ENCODE data around the gene OLIG2. TPM values are rescaled to one million over a fixed set of nuclear protein-coding genes. Genes with fewer than 3 reads are reported as not detected.

Gene OLIG2
- total RNA-seq, 3 donors from 2014 or later = not detected

DNA sequence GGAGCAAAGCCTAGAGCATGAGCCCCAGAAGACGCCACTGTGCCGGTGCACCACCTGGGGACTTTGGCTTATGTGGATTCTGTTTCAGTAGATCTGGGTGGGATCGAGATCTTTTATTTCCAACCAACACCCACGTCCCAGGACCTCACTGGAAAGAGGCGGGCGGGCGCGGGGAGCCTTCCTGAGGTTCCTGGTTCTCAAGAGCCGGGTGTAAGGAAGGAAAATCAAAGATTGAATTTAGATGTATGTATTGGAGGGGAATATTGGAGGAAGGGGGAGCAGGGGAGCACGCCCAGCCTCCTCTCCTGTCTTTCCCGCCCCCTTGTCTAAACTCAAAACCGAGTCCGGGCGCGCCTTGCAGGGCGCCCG lies 6.2 kb upstream of the OLIG2 start:
- intact Hi-C loops (cut with DNase I; ENCODE audit: low total_unique reads) = no loop called here
- H3K27me3 ChIP-seq = peaks cover 4 to 94% of the 10 kb centered on the region in 2 donors

DNA sequence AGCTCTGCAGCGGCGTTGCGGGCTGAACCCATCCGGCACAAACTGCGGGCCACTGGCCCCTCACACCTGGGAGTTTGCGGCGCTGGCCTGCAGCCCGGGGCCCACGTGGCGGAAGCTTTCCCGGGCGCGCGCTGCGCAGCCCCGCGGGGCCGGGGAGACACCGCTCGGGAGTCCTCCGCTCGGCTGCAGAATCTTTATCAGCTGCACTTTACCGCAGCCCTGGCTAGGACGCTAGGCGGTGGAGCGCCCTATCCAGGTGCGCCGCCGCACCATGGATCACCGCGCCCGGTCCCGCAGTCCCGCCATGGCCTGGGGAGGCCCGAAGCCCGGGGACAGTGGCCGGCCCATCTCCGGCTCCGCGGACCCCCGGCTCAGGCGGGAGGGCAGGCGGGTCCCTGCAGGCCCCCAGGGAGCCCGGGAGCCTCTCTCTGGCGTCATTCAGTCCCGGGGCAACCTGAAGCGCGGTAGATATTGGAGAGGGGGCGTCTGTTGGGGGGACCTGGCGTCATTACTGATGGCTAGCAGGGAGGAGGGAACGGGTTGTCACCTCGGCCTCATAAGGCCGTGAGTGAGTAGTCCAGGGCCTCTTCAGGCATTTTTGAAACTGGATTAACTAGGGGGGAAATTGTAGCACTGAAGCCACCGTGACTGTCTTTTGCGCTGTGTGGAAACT lies 5.7 kb upstream of the OLIG2 start:
- Histone ChIP-seq H3K9me3 (no peaks in the 10 kb centered on the region), H3K27ac (no peak overlapping the region), H3K36me3 (no peaks in the 10 kb centered on the region), H3K4me3 (peak overlapping the region in 1 of 3 donors; percentile 53), H3K4me1 (peaks cover 0 to 5% of the 10 kb centered on the region in 2 donors), H3K27me3 (peaks cover 4 to 94% of the 10 kb centered on the region in 2 donors)
- no peak for DNase-seq (ENCODE audit: low spot score in 2 of 2)
- intact Hi-C loops (cut with DNase I; ENCODE audit: low total_unique reads) = loop anchor here (5.0 kb wide), 1 partner anchor 587 kb away; no protein-coding TSS in a partner anchor
- TF ChIP-seq POLR2AphosphoS5 (IDR thresholded peaks at IDR 0.05) (no peak), POLR2A (IDR thresholded peaks at IDR 0.05) (no peak)
- TF ChIP-seq, protein P1, sequence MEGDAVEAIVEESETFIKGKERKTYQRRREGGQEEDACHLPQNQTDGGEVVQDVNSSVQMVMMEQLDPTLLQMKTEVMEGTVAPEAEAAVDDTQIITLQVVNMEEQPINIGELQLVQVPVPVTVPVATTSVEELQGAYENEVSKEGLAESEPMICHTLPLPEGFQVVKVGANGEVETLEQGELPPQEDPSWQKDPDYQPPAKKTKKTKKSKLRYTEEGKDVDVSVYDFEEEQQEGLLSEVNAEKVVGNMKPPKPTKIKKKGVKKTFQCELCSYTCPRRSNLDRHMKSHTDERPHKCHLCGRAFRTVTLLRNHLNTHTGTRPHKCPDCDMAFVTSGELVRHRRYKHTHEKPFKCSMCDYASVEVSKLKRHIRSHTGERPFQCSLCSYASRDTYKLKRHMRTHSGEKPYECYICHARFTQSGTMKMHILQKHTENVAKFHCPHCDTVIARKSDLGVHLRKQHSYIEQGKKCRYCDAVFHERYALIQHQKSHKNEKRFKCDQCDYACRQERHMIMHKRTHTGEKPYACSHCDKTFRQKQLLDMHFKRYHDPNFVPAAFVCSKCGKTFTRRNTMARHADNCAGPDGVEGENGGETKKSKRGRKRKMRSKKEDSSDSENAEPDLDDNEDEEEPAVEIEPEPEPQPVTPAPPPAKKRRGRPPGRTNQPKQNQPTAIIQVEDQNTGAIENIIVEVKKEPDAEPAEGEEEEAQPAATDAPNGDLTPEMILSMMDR (IDR thresholded peaks at IDR 0.05) = no peak

More for the DNA sequence above, 6.2 kb upstream of the OLIG2 start:
- no peaks in the 10 kb centered on the region for H3K36me3 ChIP-seq
- H3K27ac ChIP-seq = no peak overlapping the region
- TF ChIP-seq POLR2AphosphoS5 (IDR thresholded peaks at IDR 0.05) (no peak), POLR2A (IDR thresholded peaks at IDR 0.05) (no peak)
- TF ChIP-seq, protein P1 (IDR thresholded peaks at IDR 0.05) = no peak
- peaks cover 0 to 5% of the 10 kb centered on the region in 2 donors for H3K4me1 ChIP-seq
- peak overlapping the region in 1 of 3 donors; percentile 53 for H3K4me3 ChIP-seq
- no peaks in the 10 kb centered on the region for H3K9me3 ChIP-seq
- DNase-seq (ENCODE audit: low spot score in 2 of 2) = no peak

DNA sequence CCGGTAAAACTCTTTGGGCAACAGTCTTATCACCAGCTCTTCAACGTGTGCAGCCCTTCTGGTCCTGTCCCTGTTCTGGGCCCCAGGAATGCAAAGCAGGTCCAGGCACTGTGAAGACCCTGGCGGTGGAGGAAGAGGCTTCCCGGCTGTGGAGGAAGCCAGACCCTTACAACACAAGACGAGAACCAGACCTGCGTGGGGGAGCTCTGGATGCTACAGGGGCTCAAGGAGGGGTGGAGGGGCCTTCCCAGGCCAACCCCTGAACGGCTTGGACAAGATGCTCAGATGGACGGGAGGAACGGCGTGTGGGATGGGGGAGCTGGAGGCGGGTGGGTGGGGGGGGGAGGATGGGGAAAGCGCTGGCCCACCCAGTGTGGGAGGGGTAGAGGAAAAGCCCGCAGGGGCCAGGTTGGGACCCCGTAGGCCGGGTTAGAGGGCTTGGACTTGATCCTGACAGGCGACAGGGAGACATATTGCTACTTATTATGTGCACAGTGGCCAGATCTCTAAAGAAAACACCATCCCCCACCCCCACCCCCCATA lies 5.1 kb upstream of the OLIG2 start:
- Histone ChIP-seq H3K4me1 (peaks cover 0 to 5% of the 10 kb centered on the region in 2 donors), H3K36me3 (no peaks in the 10 kb centered on the region), H3K27me3 (peaks cover 4 to 94% of the 10 kb centered on the region in 2 donors), H3K27ac (no peak overlapping the region), H3K9me3 (no peaks in the 10 kb centered on the region), H3K4me3 (no peak overlapping the region)
- TF ChIP-seq POLR2A (IDR thresholded peaks at IDR 0.05) = no peak
- TF ChIP-seq POLR2AphosphoS5 (IDR thresholded peaks at IDR 0.05) = no peak
- TF ChIP-seq, protein P1 (IDR thresholded peaks at IDR 0.05) = no peak
- intact Hi-C loops (cut with DNase I; ENCODE audit: low total_unique reads) = loop anchor here (5.0 kb wide), 1 partner anchor 587 kb away; no protein-coding TSS in a partner anchor
- no peak for DNase-seq (ENCODE audit: low spot score in 2 of 2)

DNA sequence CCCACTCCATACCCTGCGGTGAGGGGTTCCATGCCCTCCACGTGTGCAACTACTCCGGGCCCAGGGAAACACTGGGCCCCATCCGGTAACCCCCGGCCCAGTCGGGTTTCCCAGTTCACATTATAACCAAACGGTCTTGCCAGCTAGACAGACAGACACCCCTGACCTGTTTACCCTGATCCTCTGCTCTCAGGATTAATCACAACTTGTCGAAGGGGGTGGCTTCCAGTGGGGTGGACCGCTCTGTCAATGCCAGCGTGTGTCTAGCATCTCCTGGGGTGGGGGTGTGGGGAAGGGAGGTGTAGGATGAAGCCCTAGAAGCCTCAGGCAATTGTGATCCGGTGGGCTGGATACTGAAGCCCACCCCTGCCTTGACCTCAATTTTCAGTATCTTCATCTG lies 4.6 kb upstream of the OLIG2 start:
- Histone ChIP-seq H3K4me3 (no peak overlapping the region), H3K27ac (no peak overlapping the region), H3K9me3 (no peaks in the 10 kb centered on the region), H3K4me1 (peaks cover 0 to 5% of the 10 kb centered on the region in 2 donors), H3K36me3 (no peaks in the 10 kb centered on the region), H3K27me3 (peaks cover 6 to 95% of the 10 kb centered on the region in 2 donors)
- intact Hi-C loops (cut with DNase I; ENCODE audit: low total_unique reads) = loop anchor here (5.0 kb wide), 1 partner anchor 586 kb away; no protein-coding TSS in a partner anchor
- DNase-seq (ENCODE audit: low spot score in 2 of 2) = no peak
- TF ChIP-seq, protein P1 (IDR thresholded peaks at IDR 0.05) = no peak
- TF ChIP-seq POLR2AphosphoS5 (IDR thresholded peaks at IDR 0.05) = no peak
- no peak for TF ChIP-seq POLR2A (IDR thresholded peaks at IDR 0.05)

DNA sequence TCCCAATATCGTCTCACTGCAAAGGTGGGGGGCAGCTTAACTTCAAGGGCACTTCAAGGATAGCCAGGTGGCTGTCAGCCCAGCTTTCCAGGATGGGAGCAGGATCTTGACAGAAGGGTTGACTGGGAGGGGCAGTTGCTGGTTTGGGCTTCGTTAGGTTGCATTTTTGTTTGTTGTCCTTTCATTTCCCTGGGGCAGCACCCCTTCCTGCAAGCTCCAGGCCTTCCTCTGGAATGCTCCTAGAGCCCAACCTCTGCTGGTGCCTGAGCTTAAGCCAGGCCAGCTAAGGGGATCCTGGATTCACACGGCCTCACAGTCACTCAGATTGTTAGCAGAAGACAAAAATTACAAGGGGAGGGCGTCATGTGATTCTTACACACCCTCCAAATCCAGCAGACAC lies 4.1 kb upstream of the OLIG2 start:
- peaks cover 6 to 95% of the 10 kb centered on the region in 2 donors for H3K27me3 ChIP-seq
- no peak overlapping the region for H3K4me3 ChIP-seq
- no peaks in the 10 kb centered on the region for H3K9me3 ChIP-seq
- TF ChIP-seq, protein P1 (IDR thresholded peaks at IDR 0.05) = no peak
- no peak for TF ChIP-seq POLR2A (IDR thresholded peaks at IDR 0.05)
- intact Hi-C loops (cut with DNase I; ENCODE audit: low total_unique reads) = loop anchor here (5.0 kb wide), 1 partner anchor 586 kb away; no protein-coding TSS in a partner anchor
- no peaks in the 10 kb centered on the region for H3K36me3 ChIP-seq
- no peak for DNase-seq (ENCODE audit: low spot score in 2 of 2)
- no peak overlapping the region for H3K27ac ChIP-seq
- H3K4me1 ChIP-seq = peaks cover 0 to 5% of the 10 kb centered on the region in 2 donors
